ENCODE measurements around the gene YPEL2.
A peak's percentile ranks its signal among the peaks of the same experiment; 100 is the strongest.

Gene YPEL2

GRCh38 chr17:59401274-59401673 lies 69.8 kb downstream of the YPEL2 start:
- Histone ChIP-seq H3K36me3 (ENCODE audit: control insufficient read depth in 1 of 2, insufficient read depth in 2 of 2, low read length in 2 of 2) (peaks cover 22 to 37% of the 10 kb centered on the region in 2 experiments), H3K9me3 (ENCODE audit: insufficient read depth, low read depth, low read length) (no peaks in the 10 kb centered on the region), H3K4me1 (ENCODE audit: control insufficient read depth in 1 of 2, insufficient read depth in 2 of 2, low read length in 2 of 2) (no peaks in the 10 kb centered on the region), H4K12ac (ENCODE audit: low read depth, low read length) (no peak overlapping the region), H2BK12ac (ENCODE audit: low read length) (no peak overlapping the region), H4K8ac (ENCODE audit: low read depth, low read length) (no peak overlapping the region), H3K27me3 (ENCODE audit: insufficient read depth, low read length) (no peaks in the 10 kb centered on the region), H4K91ac (ENCODE audit: low read depth, low read length) (no peak overlapping the region), H3K23ac (ENCODE audit: low read length) (no peak overlapping the region), H3K14ac (ENCODE audit: low read length) (no peak overlapping the region), H2BK120ac (ENCODE audit: insufficient read depth, low read length, poor library complexity) (no peak overlapping the region), H3K4me2 (ENCODE audit: low read length) (no peak overlapping the region), H2AK5ac (ENCODE audit: low read length) (no peak overlapping the region), H3K79me2 (ENCODE audit: control insufficient read depth, insufficient read depth, low read length, poor library complexity) (no peaks in the 10 kb centered on the region), H3K79me1 (ENCODE audit: low read length) (no peaks in the 10 kb centered on the region), H3K9ac (ENCODE audit: low read length) (no peak overlapping the region), H3K27ac (ENCODE audit: low read depth, low read length) (no peak overlapping the region), H3K4ac (ENCODE audit: low read depth, low read length) (no peak overlapping the region), H3K4me3 (ENCODE audit: low read depth, low read length) (no peak overlapping the region), H3K18ac (ENCODE audit: low read length) (no peak overlapping the region), H2BK5ac (ENCODE audit: low read depth, low read length, poor library complexity) (no peak overlapping the region), H2AFZ (ENCODE audit: insufficient read depth, low read length, poor library complexity) (no peak overlapping the region)
- peak in 1 of 2 donors; percentile 65 for DNase-seq
- no CpG with 5 or more reads among the region's 3 CpGs for WGBS (ENCODE audit: extremely low coverage, insufficient coverage, insufficient read length)

DNA sequence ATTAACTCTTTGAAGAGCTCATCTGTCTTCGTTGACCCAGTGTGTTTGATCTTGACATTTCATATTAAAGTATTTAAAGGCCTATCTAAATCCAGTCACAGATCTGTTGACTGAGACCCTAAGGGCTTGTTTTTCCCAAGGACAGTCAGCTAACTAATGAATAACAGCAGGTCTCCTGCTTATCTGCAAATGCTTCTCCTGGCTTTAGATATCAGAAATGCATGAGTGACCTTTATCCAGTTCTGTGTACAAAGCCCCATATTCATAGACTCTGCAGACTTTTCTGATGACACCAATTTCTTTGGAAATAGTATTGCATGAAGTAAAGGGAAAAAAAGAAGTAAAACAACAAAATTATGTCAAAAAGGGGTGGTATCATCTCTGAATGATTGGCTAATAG lies 70.3 kb downstream of the YPEL2 start:
- no peak overlapping the region for H2BK5ac ChIP-seq (ENCODE audit: low read depth, low read length, poor library complexity)
- no peak overlapping the region for H3K4me3 ChIP-seq (ENCODE audit: low read depth, low read length)
- no peaks in the 10 kb centered on the region for H3K79me2 ChIP-seq (ENCODE audit: control insufficient read depth, insufficient read depth, low read length, poor library complexity)
- H2BK12ac ChIP-seq (ENCODE audit: low read length) = no peak overlapping the region
- WGBS (ENCODE audit: extremely low coverage, insufficient coverage, insufficient read length) = no CpG with 5 or more reads among the region's 1 CpG
- no peak overlapping the region for H2AFZ ChIP-seq (ENCODE audit: insufficient read depth, low read length, poor library complexity)
- no peak overlapping the region for H3K18ac ChIP-seq (ENCODE audit: low read length)
- H3K9ac ChIP-seq (ENCODE audit: low read length) = no peak overlapping the region
- no peak overlapping the region for H4K8ac ChIP-seq (ENCODE audit: low read depth, low read length)
- H3K36me3 ChIP-seq (ENCODE audit: control insufficient read depth in 1 of 2, insufficient read depth in 2 of 2, low read length in 2 of 2) = peaks cover 19 to 34% of the 10 kb centered on the region in 2 experiments
- no peak overlapping the region for H4K91ac ChIP-seq (ENCODE audit: low read depth, low read length)
- DNase-seq = no peak
- H2AK5ac ChIP-seq (ENCODE audit: low read length) = no peak overlapping the region
- no peaks in the 10 kb centered on the region for H3K79me1 ChIP-seq (ENCODE audit: low read length)
- peaks cover 1 to 2% of the 10 kb centered on the region in 2 experiments for H3K4me1 ChIP-seq (ENCODE audit: control insufficient read depth in 1 of 2, insufficient read depth in 2 of 2, low read length in 2 of 2)
- no peaks in the 10 kb centered on the region for H3K9me3 ChIP-seq (ENCODE audit: insufficient read depth, low read depth, low read length)
- H3K4me2 ChIP-seq (ENCODE audit: low read length) = no peak overlapping the region
- no peak overlapping the region for H4K12ac ChIP-seq (ENCODE audit: low read depth, low read length)
- no peak overlapping the region for H3K23ac ChIP-seq (ENCODE audit: low read length)
- no peak overlapping the region for H2BK120ac ChIP-seq (ENCODE audit: insufficient read depth, low read length, poor library complexity)
- H3K27me3 ChIP-seq (ENCODE audit: insufficient read depth, low read length) = no peaks in the 10 kb centered on the region
- H3K4ac ChIP-seq (ENCODE audit: low read depth, low read length) = no peak overlapping the region
- no peak overlapping the region for H3K27ac ChIP-seq (ENCODE audit: low read depth, low read length)
- no peak overlapping the region for H3K14ac ChIP-seq (ENCODE audit: low read length)

- Histone ChIP-seq H3K18ac (ENCODE audit: low read length) (no peak overlapping the region), H2BK12ac (ENCODE audit: low read length) (no peak overlapping the region), H3K4me2 (ENCODE audit: low read length) (no peak overlapping the region), H3K27ac (ENCODE audit: low read depth, low read length) (no peak overlapping the region), H3K36me3 (ENCODE audit: control insufficient read depth in 1 of 2, insufficient read depth in 2 of 2, low read length in 2 of 2) (peaks cover 13 to 25% of the 10 kb centered on the region in 2 experiments), H3K14ac (ENCODE audit: low read length) (no peak overlapping the region), H3K9ac (ENCODE audit: low read length) (no peak overlapping the region), H3K4me3 (ENCODE audit: low read depth, low read length) (no peak overlapping the region), H3K79me1 (ENCODE audit: low read length) (peaks cover 2% of the 10 kb centered on the region), H2BK5ac (ENCODE audit: low read depth, low read length, poor library complexity) (no peak overlapping the region), H4K12ac (ENCODE audit: low read depth, low read length) (no peak overlapping the region), H3K4me1 (ENCODE audit: control insufficient read depth in 1 of 2, insufficient read depth in 2 of 2, low read length in 2 of 2) (peaks cover 5 to 7% of the 10 kb centered on the region in 2 experiments), H3K79me2 (ENCODE audit: control insufficient read depth, insufficient read depth, low read length, poor library complexity) (no peaks in the 10 kb centered on the region), H3K23ac (ENCODE audit: low read length) (no peak overlapping the region), H2AFZ (ENCODE audit: insufficient read depth, low read length, poor library complexity) (no peak overlapping the region), H2BK120ac (ENCODE audit: insufficient read depth, low read length, poor library complexity) (no peak overlapping the region), H4K8ac (ENCODE audit: low read depth, low read length) (no peak overlapping the region), H3K4ac (ENCODE audit: low read depth, low read length) (no peak overlapping the region), H3K9me3 (ENCODE audit: insufficient read depth, low read depth, low read length) (no peaks in the 10 kb centered on the region), H2AK5ac (ENCODE audit: low read length) (no peak overlapping the region), H4K91ac (ENCODE audit: low read depth, low read length) (no peak overlapping the region), H3K27me3 (ENCODE audit: insufficient read depth, low read length) (no peaks in the 10 kb centered on the region)
- DNase-seq = no peak
- WGBS (ENCODE audit: extremely low coverage, insufficient coverage, insufficient read length) = no CpG with 5 or more reads among the region's 4 CpGs
Observed at GRCh38 chr17:59402760-59403159, 71.3 kb downstream of the YPEL2 start.

- no CpG with 5 or more reads among the region's 3 CpGs for WGBS (ENCODE audit: extremely low coverage, insufficient coverage, insufficient read length)
Observed at GRCh38 chr17:59404471-59404870, 73.0 kb downstream of the YPEL2 start.

More at GRCh38 chr17:59404471-59404870, 73.0 kb downstream of the YPEL2 start:
- DNase-seq = no peak
- no peak overlapping the region for H2AFZ ChIP-seq (ENCODE audit: insufficient read depth, low read length, poor library complexity)
- no peak overlapping the region for H3K27ac ChIP-seq (ENCODE audit: low read depth, low read length)
- H3K27me3 ChIP-seq (ENCODE audit: insufficient read depth, low read length) = no peaks in the 10 kb centered on the region
- H3K79me1 ChIP-seq (ENCODE audit: low read length) = peaks cover 2% of the 10 kb centered on the region
- H3K4me2 ChIP-seq (ENCODE audit: low read length) = no peak overlapping the region
- H3K23ac ChIP-seq (ENCODE audit: low read length) = no peak overlapping the region
- H2BK120ac ChIP-seq (ENCODE audit: insufficient read depth, low read length, poor library complexity) = no peak overlapping the region
- H3K4ac ChIP-seq (ENCODE audit: low read depth, low read length) = no peak overlapping the region
- H3K9ac ChIP-seq (ENCODE audit: low read length) = no peak overlapping the region
- no peak overlapping the region for H2AK5ac ChIP-seq (ENCODE audit: low read length)
- H2BK5ac ChIP-seq (ENCODE audit: low read depth, low read length, poor library complexity) = no peak overlapping the region
- no peak overlapping the region for H4K12ac ChIP-seq (ENCODE audit: low read depth, low read length)
- H3K18ac ChIP-seq (ENCODE audit: low read length) = no peak overlapping the region
- H4K8ac ChIP-seq (ENCODE audit: low read depth, low read length) = no peak overlapping the region
- no peak overlapping the region for H2BK12ac ChIP-seq (ENCODE audit: low read length)
- H3K14ac ChIP-seq (ENCODE audit: low read length) = no peak overlapping the region
- H3K4me3 ChIP-seq (ENCODE audit: low read depth, low read length) = no peak overlapping the region
- H3K79me2 ChIP-seq (ENCODE audit: control insufficient read depth, insufficient read depth, low read length, poor library complexity) = no peaks in the 10 kb centered on the region
- no peak overlapping the region for H4K91ac ChIP-seq (ENCODE audit: low read depth, low read length)
- H3K36me3 ChIP-seq (ENCODE audit: control insufficient read depth in 1 of 2, insufficient read depth in 2 of 2, low read length in 2 of 2) = peaks cover 13 to 20% of the 10 kb centered on the region in 2 experiments
- no peaks in the 10 kb centered on the region for H3K9me3 ChIP-seq (ENCODE audit: insufficient read depth, low read depth, low read length)
- H3K4me1 ChIP-seq (ENCODE audit: control insufficient read depth in 1 of 2, insufficient read depth in 2 of 2, low read length in 2 of 2) = peaks cover 5 to 7% of the 10 kb centered on the region in 2 experiments
